CD14-positive monocyte (primary cell): Measurements from ENCODE around the gene RAPGEF2. TPM values are rescaled to one million over a fixed set of nuclear protein-coding genes. Genes with fewer than 3 reads are reported as not detected.

Experiments used
- DNase-seq, 3 donors: peaks; one replicate each; pipeline ENCODE4 v3.0.0-alpha.2; 2011 to 2022
- H2AFZ ChIP-seq: 2 replicates; pipeline ENCODE4 v1.6.0; 2012; ENCODE audit warnings: mild to moderate bottlenecking, low read depth, low read length, inconsistent platforms; ENCODE audit not compliant: insufficient read depth, poor library complexity, severe bottlenecking
- H3K27ac ChIP-seq, 2 donors: 1 replicate in 1 of 2; 2 replicates in 1 of 2; pipeline ENCODE4 v1.5.1; 2012 to 2013; ENCODE audit warnings: low read length in 2 of 2, control low read depth in 1 of 2, inconsistent platforms in 1 of 2, low read depth in 1 of 2, mild to moderate bottlenecking in 1 of 2
- H3K27me3 ChIP-seq, 2 donors: one replicate each; pipeline versions ENCODE4 v1.6.0 to v1.6.1; 2011 to 2013; ENCODE audit warnings: low read length in 2 of 2; ENCODE audit not compliant: control insufficient read depth in 2 of 2, insufficient read depth in 2 of 2
- H3K36me3 ChIP-seq, 2 donors: replicated peaks in 1 of 2; 1 replicate in 1 of 2; 2 replicates in 1 of 2; pipeline versions ENCODE4 v1.5.1 to v1.6.1; 2012 to 2013; ENCODE audit warnings: low read length in 2 of 2, control low read depth in 1 of 2, inconsistent platforms in 1 of 2, mild to moderate bottlenecking in 1 of 2; ENCODE audit not compliant: insufficient read depth in 2 of 2, control insufficient read depth in 1 of 2
- H3K4me1 ChIP-seq, 2 donors: 1 replicate in 1 of 2; 2 replicates in 1 of 2; pipeline versions ENCODE4 v1.5.1 to v1.6.1; 2012 to 2013; ENCODE audit warnings: low read length in 2 of 2, control low read depth in 1 of 2, inconsistent platforms in 1 of 2, mild to moderate bottlenecking in 1 of 2, moderate library complexity in 1 of 2; ENCODE audit not compliant: insufficient read depth in 2 of 2, control insufficient read depth in 1 of 2
- H3K4me2 ChIP-seq: replicated peaks from 2 replicates; pipeline ENCODE3; 2012; ENCODE audit warnings: low read length, moderate library complexity, mild to moderate bottlenecking; ENCODE audit not compliant: poor library complexity, severe bottlenecking; ENCODE audit errors: extremely low read depth
- H3K4me3 ChIP-seq, 3 experiments: fragments of 200-600 bp in 1 of 3; sonication (generic) in 1 of 3; replicated peaks in 1 of 3; 1 replicate in 2 of 3; 2 replicates in 1 of 3; pipeline ENCODE4 v1.5.1; 2011 to 2013; ENCODE audit warnings: low read length in 3 of 3, mild to moderate bottlenecking in 3 of 3, control low read depth in 2 of 3, low read depth in 2 of 3, inconsistent platforms in 1 of 3, moderate library complexity in 1 of 3
- H3K79me2 ChIP-seq: 2 replicates; pipeline ENCODE4 v1.6.0; 2012; ENCODE audit warnings: mild to moderate bottlenecking, control low read depth, inconsistent platforms, low read length, moderate library complexity; ENCODE audit not compliant: insufficient read depth
- H3K9ac ChIP-seq: 2 replicates; pipeline ENCODE4 v1.6.0; 2017; ENCODE audit warnings: low read length, mild to moderate bottlenecking; ENCODE audit not compliant: insufficient read depth, poor library complexity, severe bottlenecking
- H3K9me3 ChIP-seq, 2 donors: replicated peaks in 1 of 2; 1 replicate in 1 of 2; 2 replicates in 1 of 2; pipeline versions ENCODE4 v1.5.1 to v1.6.1; 2012 to 2013; ENCODE audit warnings: low read length in 2 of 2, control low read depth in 1 of 2; ENCODE audit not compliant: control insufficient read depth in 1 of 2, insufficient read depth in 1 of 2
- H4K20me1 ChIP-seq: 2 replicates; pipeline ENCODE4 v1.6.0; 2012; ENCODE audit warnings: mild to moderate bottlenecking, low read length, control low read depth, moderate library complexity; ENCODE audit not compliant: insufficient read depth
- H3K27ac Mint-ChIP-seq, 7 donors: one replicate each; pipeline ENCODE4 v1.8.0; 2020; ENCODE audit warnings: mild to moderate bottlenecking in 7 of 7, mixed read lengths in 7 of 7, moderate library complexity in 6 of 7, inconsistent platforms in 2 of 7
- H3K27me3 Mint-ChIP-seq, 3 donors: one replicate each; pipeline ENCODE4 v1.8.0; 2021 to 2022; ENCODE audit warnings: low read depth in 3 of 3, mild to moderate bottlenecking in 3 of 3, mixed read lengths in 3 of 3, moderate library complexity in 3 of 3, inconsistent platforms in 1 of 3
- H3K36me3 Mint-ChIP-seq, 2 donors: one replicate each; pipeline ENCODE4 v1.8.0; 2020; ENCODE audit warnings: mixed read lengths in 2 of 2, inconsistent platforms in 1 of 2, mild to moderate bottlenecking in 1 of 2
- H3K4me1 Mint-ChIP-seq: one replicate; pipeline ENCODE4 v1.8.0; 2020; ENCODE audit warnings: mild to moderate bottlenecking, mixed read lengths
- H3K4me3 Mint-ChIP-seq, 2 donors: one replicate each; pipeline ENCODE4 v1.8.0; 2020; ENCODE audit warnings: mild to moderate bottlenecking in 2 of 2, mixed read lengths in 2 of 2, moderate library complexity in 1 of 2
- H3K9me3 Mint-ChIP-seq, 7 donors: one replicate each; pipeline ENCODE4 v1.8.0; 2020 to 2022; ENCODE audit warnings: mixed read lengths in 7 of 7, mild to moderate bottlenecking in 6 of 7, moderate library complexity in 6 of 7, inconsistent platforms in 2 of 7
- CTCF ChIP-seq: fragments of 200-600 bp; IDR thresholded peaks from one replicate; pipeline ENCODE4 v1.8.0; 2022; ENCODE audit warnings: antibody characterized with exemption, mild to moderate bottlenecking
- whole genome bisulfite sequencing: methylation state at CpG from one replicate; pipeline ENCODE4 v1.1.5; 2013; ENCODE audit warnings: missing lambda C conversion rate; ENCODE audit not compliant: insufficient coverage; 5-methylcytosine and 5-hydroxymethylcytosine counted together
- intact Hi-C, 2 donors: fragments of 100-400 bp; cut with micrococcal nuclease; formaldehyde crosslinking; loops; one replicate each; pipeline versions ENCODE4 v1.15.0 to v1.15.1; 2023
- polyA plus RNA-seq, 3 donors: library from polyadenylated mRNA; depleted of rRNA in 1 of 3; unstranded in 2 of 3; stranded (reverse) in 1 of 3; fragments of 300-500 nt in 2 of 3; fragments of >200 nt in 1 of 3; fragmentation: Illumina TruSeq in 2 of 3; gene quantifications; 1 replicate in 2 of 3; 2 replicates in 1 of 3; pipeline ENCODE4 v1.2.3, GENCODE V29; 2012 to 2021

RAPGEF2 gene
- polyA plus RNA-seq, 3 donors, result 1.5 to 29.8 (median 2.0) TPM

GRCh38 chr4:159104694-159105414, 2.0 kb downstream of the RAPGEF2 start:
- intact Hi-C loops, result loop anchor here (5.0 to 10.0 kb wide), 2 partner anchors 70 to 72 kb away; no protein-coding TSS in a partner anchor
- peaks cover 3 to 11% of the 10 kb centered on the region in 2 donors for H3K36me3 Mint-ChIP-seq
- H2AFZ ChIP-seq, result peak overlapping the region; percentile 52
- peak overlapping the region; percentile 84 to 94 (median 87) for H3K4me3 ChIP-seq
- peaks cover 58% of the 10 kb centered on the region for H4K20me1 ChIP-seq
- H3K9me3 Mint-ChIP-seq, result no peaks in the 10 kb centered on the region
- peak overlapping the region in 1 of 2 donors; percentile 61 for H3K27ac ChIP-seq
- H3K36me3 ChIP-seq, result no peaks in the 10 kb centered on the region
- H3K27ac Mint-ChIP-seq, result peak overlapping the region; percentile 23 to 95 (median 82)
- H3K27me3 ChIP-seq, result peaks cover 9 to 15% of the 10 kb centered on the region in 2 donors
- H3K79me2 ChIP-seq, result peaks cover 64% of the 10 kb centered on the region
- H3K9ac ChIP-seq, result peak overlapping the region; percentile 95
- peaks cover 45% of the 10 kb centered on the region for H3K4me1 Mint-ChIP-seq
- H3K4me3 Mint-ChIP-seq, result peak overlapping the region; percentile 93 to 97
- H3K27me3 Mint-ChIP-seq, result peaks cover 13 to 24% (median 19%) of the 10 kb centered on the region in 3 donors
- no peaks in the 10 kb centered on the region for H3K9me3 ChIP-seq
- H3K4me2 ChIP-seq, result peak overlapping the region; percentile 89
- DNase-seq, result peak in 2 of 3 donors; percentile 6 to 33
- no peak for TF ChIP-seq CTCF
- WGBS, result 0% methylated on average over 1 of the region's 9 CpGs
- H3K4me1 ChIP-seq, result peaks cover 29 to 38% of the 10 kb centered on the region in 2 donors

GRCh38 chr4:159105761-159106243, 2.9 kb downstream of the RAPGEF2 start:
- H3K4me1 ChIP-seq, result peaks cover 29 to 38% of the 10 kb centered on the region in 2 donors
- no peak for TF ChIP-seq CTCF
- H3K4me2 ChIP-seq, result peak overlapping the region; percentile 89
- peaks cover 45% of the 10 kb centered on the region for H3K4me1 Mint-ChIP-seq
- H3K4me3 Mint-ChIP-seq, result peak overlapping the region; percentile 93 to 97
- H3K36me3 ChIP-seq, result no peaks in the 10 kb centered on the region
- WGBS, result no CpG with 5 or more reads among the region's 4 CpGs
- no peaks in the 10 kb centered on the region for H3K9me3 ChIP-seq
- H3K4me3 ChIP-seq, result peak overlapping the region in 2 of 3 experiments; percentile 17 to 87
- H3K9me3 Mint-ChIP-seq, result no peaks in the 10 kb centered on the region
- peaks cover 67% of the 10 kb centered on the region for H4K20me1 ChIP-seq
- peaks cover 71% of the 10 kb centered on the region for H3K79me2 ChIP-seq
- H3K27ac Mint-ChIP-seq, result peak overlapping the region in 4 of 7 donors; percentile 29 to 75 (median 45)
- H3K27ac ChIP-seq, result no peak overlapping the region
- H3K27me3 ChIP-seq, result peaks cover 9 to 15% of the 10 kb centered on the region in 2 donors
- H3K9ac ChIP-seq, result no peak overlapping the region
- H3K36me3 Mint-ChIP-seq, result peaks cover 3 to 11% of the 10 kb centered on the region in 2 donors
- intact Hi-C loops, result loop anchor here in 1 of 2 donors (10.0 kb wide), 1 partner anchor 69 kb away; no protein-coding TSS in a partner anchor
- H2AFZ ChIP-seq, result no peak overlapping the region
- H3K27me3 Mint-ChIP-seq, result peaks cover 13 to 20% (median 19%) of the 10 kb centered on the region in 3 donors
- peak; percentile 54 to 74 (median 68) for DNase-seq
